ENCODE measurements around the gene SFXN5.

Gene SFXN5

DNA sequence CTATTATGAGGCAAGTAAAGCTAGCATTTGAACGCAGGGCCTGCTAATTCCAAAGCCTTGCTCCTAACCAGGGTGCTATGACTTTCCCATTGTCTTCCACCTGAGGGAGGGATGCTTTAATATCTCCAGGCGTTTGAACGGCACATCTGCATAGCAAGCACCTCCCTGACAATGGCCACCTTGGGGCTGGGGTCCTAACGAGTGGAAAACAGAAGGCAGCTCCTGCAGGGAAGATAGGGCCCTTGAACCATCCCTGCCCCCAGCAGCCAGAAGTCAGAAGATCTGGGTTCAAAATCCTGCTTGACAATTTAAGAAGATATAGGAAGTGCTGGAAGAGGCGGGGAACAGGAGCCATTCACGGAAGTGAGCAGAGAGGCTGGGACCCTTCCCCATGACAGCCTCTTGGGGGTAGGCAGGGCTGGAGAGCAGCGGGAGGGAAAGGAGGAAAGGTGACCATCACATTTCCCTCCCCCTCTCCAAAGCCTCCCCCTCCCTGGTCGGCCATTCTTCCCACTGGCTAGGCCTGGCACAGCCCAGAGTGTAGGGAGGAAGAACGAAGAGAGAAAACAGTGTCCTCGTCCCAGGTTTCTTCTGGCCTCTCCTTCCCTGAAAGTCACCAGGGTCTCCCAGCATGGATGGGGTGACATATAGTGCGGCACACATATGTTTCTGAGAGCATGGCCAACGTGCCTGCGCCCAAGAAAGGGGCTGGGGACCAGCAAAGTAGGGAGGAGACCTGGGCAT is 80.6 kb downstream of the SFXN5 start:
- TF ChIP-seq, protein P1, sequence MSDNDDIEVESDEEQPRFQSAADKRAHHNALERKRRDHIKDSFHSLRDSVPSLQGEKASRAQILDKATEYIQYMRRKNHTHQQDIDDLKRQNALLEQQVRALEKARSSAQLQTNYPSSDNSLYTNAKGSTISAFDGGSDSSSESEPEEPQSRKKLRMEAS (IDR thresholded peaks at IDR 0.05): no peak
- TF ChIP-seq FOXM1 (IDR thresholded peaks at IDR 0.05; ENCODE audit: borderline replicate concordance, low read depth): no peak
- no peak for TF ChIP-seq EP300 (IDR thresholded peaks at IDR 0.05; ENCODE audit: borderline replicate concordance)
- no peak for TF ChIP-seq TCF12 (IDR thresholded peaks at IDR 0.05; ENCODE audit: low read depth)
- TF ChIP-seq TEAD4 (IDR thresholded peaks at IDR 0.05): no peak
- TF ChIP-seq CREB1 (IDR thresholded peaks at IDR 0.05; ENCODE audit: low read depth): no peak
- TF ChIP-seq RAD21 (IDR thresholded peaks at IDR 0.05; ENCODE audit: low read depth): no peak
- TF ChIP-seq, protein P2, sequence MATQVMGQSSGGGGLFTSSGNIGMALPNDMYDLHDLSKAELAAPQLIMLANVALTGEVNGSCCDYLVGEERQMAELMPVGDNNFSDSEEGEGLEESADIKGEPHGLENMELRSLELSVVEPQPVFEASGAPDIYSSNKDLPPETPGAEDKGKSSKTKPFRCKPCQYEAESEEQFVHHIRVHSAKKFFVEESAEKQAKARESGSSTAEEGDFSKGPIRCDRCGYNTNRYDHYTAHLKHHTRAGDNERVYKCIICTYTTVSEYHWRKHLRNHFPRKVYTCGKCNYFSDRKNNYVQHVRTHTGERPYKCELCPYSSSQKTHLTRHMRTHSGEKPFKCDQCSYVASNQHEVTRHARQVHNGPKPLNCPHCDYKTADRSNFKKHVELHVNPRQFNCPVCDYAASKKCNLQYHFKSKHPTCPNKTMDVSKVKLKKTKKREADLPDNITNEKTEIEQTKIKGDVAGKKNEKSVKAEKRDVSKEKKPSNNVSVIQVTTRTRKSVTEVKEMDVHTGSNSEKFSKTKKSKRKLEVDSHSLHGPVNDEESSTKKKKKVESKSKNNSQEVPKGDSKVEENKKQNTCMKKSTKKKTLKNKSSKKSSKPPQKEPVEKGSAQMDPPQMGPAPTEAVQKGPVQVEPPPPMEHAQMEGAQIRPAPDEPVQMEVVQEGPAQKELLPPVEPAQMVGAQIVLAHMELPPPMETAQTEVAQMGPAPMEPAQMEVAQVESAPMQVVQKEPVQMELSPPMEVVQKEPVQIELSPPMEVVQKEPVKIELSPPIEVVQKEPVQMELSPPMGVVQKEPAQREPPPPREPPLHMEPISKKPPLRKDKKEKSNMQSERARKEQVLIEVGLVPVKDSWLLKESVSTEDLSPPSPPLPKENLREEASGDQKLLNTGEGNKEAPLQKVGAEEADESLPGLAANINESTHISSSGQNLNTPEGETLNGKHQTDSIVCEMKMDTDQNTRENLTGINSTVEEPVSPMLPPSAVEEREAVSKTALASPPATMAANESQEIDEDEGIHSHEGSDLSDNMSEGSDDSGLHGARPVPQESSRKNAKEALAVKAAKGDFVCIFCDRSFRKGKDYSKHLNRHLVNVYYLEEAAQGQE (IDR thresholded peaks at IDR 0.05; ENCODE audit: low read depth): no peak

DNA sequence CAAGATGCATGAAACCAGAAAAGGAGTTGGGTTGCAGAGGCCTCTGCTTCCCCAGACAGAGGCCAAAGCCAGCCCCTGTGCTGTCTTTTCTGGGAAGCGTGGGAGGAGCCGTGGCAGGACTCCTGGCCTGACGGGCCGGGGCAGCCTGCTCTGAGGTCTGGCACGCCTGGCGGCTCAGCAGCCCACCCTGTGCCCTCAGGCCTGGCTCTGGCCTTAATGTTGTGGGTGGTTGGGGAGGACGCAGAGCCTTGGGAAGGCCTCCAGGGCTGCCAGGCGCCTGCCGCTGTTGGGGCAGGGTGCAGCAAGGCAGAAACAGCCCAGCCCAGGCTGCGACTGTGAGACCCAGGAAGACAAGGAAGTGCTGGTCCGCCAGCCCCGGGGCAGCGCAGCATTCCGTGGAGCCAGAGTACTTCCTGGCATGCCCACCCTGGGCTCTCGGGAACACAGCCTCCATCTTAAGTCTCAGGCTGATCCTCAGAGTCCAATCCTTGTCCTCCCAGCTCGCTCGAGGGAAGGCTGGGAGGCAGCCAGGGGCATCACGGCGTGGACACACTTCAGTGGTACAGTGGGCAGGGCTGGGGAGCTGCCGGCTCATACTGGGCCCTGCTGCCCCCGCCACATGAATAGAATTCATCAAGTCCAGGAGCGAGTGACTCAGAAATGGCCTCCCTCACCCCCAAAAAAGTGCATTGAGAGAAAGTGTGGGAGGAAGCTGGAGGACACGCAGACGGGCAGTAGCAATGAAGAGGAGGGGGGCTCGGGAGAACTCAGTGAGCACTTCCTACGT is 81.5 kb downstream of the SFXN5 start:
- no peak for TF ChIP-seq CREB1 (IDR thresholded peaks at IDR 0.05; ENCODE audit: low read depth)
- no peak for TF ChIP-seq EGR1 (IDR thresholded peaks at IDR 0.05)
- TF ChIP-seq TCF12 (IDR thresholded peaks at IDR 0.05; ENCODE audit: low read depth): no peak
- TF ChIP-seq, protein P3, sequence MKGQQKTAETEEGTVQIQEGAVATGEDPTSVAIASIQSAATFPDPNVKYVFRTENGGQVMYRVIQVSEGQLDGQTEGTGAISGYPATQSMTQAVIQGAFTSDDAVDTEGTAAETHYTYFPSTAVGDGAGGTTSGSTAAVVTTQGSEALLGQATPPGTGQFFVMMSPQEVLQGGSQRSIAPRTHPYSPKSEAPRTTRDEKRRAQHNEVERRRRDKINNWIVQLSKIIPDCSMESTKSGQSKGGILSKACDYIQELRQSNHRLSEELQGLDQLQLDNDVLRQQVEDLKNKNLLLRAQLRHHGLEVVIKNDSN (IDR thresholded peaks at IDR 0.05): no peak
- TF ChIP-seq YY1 (IDR thresholded peaks at IDR 0.05; ENCODE audit: low read depth): no peak

DNA sequence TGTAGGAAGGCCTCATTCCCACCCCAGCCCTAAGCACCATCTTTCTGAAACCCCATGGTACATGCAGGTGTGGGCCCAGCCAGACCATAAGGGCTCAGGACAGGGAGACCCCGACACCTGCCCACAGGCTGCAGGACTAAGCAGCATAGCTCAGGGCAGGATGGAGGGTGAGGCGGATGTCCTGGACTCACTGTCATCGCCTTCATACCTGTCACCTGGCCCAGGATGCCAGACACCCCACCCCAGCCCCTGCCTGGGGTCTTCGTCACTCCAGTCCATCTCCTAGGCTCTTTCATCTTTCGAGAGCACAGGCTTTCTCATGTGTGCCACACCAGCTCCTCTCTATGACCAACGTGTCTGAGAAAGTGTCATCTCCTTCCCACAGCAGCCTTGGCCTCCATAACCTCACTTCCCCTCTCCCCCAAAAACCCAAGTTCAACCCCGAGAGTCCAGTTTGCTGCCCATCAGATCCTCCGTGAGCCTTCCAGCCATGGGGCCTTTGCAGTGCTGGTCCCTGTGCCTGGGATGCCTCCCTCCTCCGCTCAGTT is 82.7 kb downstream of the SFXN5 start:
- TF ChIP-seq FOXM1 (IDR thresholded peaks at IDR 0.05; ENCODE audit: borderline replicate concordance, low read depth) (no peak), EGR1 (IDR thresholded peaks at IDR 0.05) (no peak), TAF1 (IDR thresholded peaks at IDR 0.05; ENCODE audit: low read depth) (no peak), ZBTB7A (IDR thresholded peaks at IDR 0.05; ENCODE audit: low read depth) (no peak), CREB1 (IDR thresholded peaks at IDR 0.05; ENCODE audit: low read depth) (no peak), EP300 (IDR thresholded peaks at IDR 0.05; ENCODE audit: borderline replicate concordance) (no peak), RAD21 (IDR thresholded peaks at IDR 0.05; ENCODE audit: low read depth) (no peak), TEAD4 (IDR thresholded peaks at IDR 0.05) (no peak), YY1 (IDR thresholded peaks at IDR 0.05; ENCODE audit: low read depth) (no peak), NFIC (IDR thresholded peaks at IDR 0.05) (no peak), CEBPB (IDR thresholded peaks at IDR 0.05) (no peak)
- TF ChIP-seq, protein P2 (IDR thresholded peaks at IDR 0.05; ENCODE audit: low read depth): no peak
- TF ChIP-seq, protein P1 (IDR thresholded peaks at IDR 0.05): no peak
- TF ChIP-seq, protein P3 (IDR thresholded peaks at IDR 0.05): no peak

DNA sequence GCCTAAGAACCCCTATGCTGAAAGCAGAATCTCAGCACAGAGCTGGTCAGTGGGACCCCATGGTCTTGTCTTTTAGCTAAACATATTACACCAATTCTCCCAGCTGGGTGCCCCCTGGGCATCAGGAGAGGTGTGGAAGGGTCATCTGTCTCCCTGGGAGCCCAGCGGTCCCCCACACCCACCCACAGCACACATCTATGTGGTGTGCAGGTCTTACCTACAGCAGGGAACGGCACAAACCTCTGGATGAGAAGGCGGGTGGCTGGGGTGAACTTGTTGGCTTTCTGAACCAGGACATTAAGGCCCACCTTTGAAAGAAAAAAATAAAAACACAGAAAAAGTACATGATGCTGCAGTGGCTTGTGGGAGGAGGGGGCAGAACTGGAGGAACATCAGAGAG is 83.5 kb downstream of the SFXN5 start:
- TF ChIP-seq RAD21 (IDR thresholded peaks at IDR 0.05; ENCODE audit: low read depth) (no peak), ZBTB7A (IDR thresholded peaks at IDR 0.05; ENCODE audit: low read depth) (no peak), CEBPB (IDR thresholded peaks at IDR 0.05) (no peak), TEAD4 (IDR thresholded peaks at IDR 0.05) (no peak), EP300 (IDR thresholded peaks at IDR 0.05; ENCODE audit: borderline replicate concordance) (no peak), FOXM1 (IDR thresholded peaks at IDR 0.05; ENCODE audit: borderline replicate concordance, low read depth) (no peak), TAF1 (IDR thresholded peaks at IDR 0.05; ENCODE audit: low read depth) (no peak), CREB1 (IDR thresholded peaks at IDR 0.05; ENCODE audit: low read depth) (no peak), NFIC (IDR thresholded peaks at IDR 0.05) (no peak), YY1 (IDR thresholded peaks at IDR 0.05; ENCODE audit: low read depth) (no peak), TCF12 (IDR thresholded peaks at IDR 0.05; ENCODE audit: low read depth) (no peak), EGR1 (IDR thresholded peaks at IDR 0.05) (no peak)
- TF ChIP-seq, protein P1 (IDR thresholded peaks at IDR 0.05): no peak
- TF ChIP-seq, protein P2 (IDR thresholded peaks at IDR 0.05; ENCODE audit: low read depth): no peak
- TF ChIP-seq, protein P3 (IDR thresholded peaks at IDR 0.05): no peak
